Gastroesophageal sphincter (tissue), 3 donors: ENCODE measurements around the gene ZNF865.

Source experiments
- EP300 ChIP-seq: sonication (generic); formaldehyde crosslinking; IDR thresholded peaks from one replicate; pipeline ENCODE4 v1.6.1; 2017; ENCODE audit warnings: antibody characterized with exemption, mild to moderate bottlenecking
- POLR2A ChIP-seq, 2 donors: fragments of 450-650 bp; IDR thresholded peaks; one replicate each; pipeline ENCODE4 v1.6.1; 2017; ENCODE audit warnings: antibody characterized with exemption in 2 of 2, mild to moderate bottlenecking in 2 of 2, moderate library complexity in 1 of 2
- POLR2AphosphoS5 ChIP-seq: sonication (generic); formaldehyde crosslinking; IDR thresholded peaks from one replicate; pipeline ENCODE4 v1.6.1; 2017; ENCODE audit warnings: antibody characterized with exemption
- TF ChIP-seq, protein P1 (sequence below), 4 experiments: fragments of 200-600 bp in 2 of 4; fragments of 450-650 bp in 2 of 4; sonication (generic) in 1 of 4; IDR thresholded peaks; one replicate each; pipeline ENCODE4 v1.5.1; 2017 to 2019; ENCODE audit warnings: antibody characterized with exemption in 4 of 4, mild to moderate bottlenecking in 2 of 4, moderate library complexity in 2 of 4

GRCh38 chr19:55633861-55634260 is 28.4 kb downstream of the ZNF865 start:
- TF ChIP-seq POLR2A (IDR thresholded peaks at IDR 0.05) (no peak), EP300 (no peak), POLR2AphosphoS5 (no peak)
- TF ChIP-seq, protein P1, sequence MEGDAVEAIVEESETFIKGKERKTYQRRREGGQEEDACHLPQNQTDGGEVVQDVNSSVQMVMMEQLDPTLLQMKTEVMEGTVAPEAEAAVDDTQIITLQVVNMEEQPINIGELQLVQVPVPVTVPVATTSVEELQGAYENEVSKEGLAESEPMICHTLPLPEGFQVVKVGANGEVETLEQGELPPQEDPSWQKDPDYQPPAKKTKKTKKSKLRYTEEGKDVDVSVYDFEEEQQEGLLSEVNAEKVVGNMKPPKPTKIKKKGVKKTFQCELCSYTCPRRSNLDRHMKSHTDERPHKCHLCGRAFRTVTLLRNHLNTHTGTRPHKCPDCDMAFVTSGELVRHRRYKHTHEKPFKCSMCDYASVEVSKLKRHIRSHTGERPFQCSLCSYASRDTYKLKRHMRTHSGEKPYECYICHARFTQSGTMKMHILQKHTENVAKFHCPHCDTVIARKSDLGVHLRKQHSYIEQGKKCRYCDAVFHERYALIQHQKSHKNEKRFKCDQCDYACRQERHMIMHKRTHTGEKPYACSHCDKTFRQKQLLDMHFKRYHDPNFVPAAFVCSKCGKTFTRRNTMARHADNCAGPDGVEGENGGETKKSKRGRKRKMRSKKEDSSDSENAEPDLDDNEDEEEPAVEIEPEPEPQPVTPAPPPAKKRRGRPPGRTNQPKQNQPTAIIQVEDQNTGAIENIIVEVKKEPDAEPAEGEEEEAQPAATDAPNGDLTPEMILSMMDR (IDR thresholded peaks at IDR 0.05), result no peak
